ENCODE data around the gene TSEN2. TPM values are rescaled to one million over a fixed set of nuclear protein-coding genes. Genes with fewer than 3 reads are reported as not detected.

TSEN2 gene
- polyA plus RNA-seq, 3 donors = 3.2 to 7.3 (median 3.9) TPM

DNA sequence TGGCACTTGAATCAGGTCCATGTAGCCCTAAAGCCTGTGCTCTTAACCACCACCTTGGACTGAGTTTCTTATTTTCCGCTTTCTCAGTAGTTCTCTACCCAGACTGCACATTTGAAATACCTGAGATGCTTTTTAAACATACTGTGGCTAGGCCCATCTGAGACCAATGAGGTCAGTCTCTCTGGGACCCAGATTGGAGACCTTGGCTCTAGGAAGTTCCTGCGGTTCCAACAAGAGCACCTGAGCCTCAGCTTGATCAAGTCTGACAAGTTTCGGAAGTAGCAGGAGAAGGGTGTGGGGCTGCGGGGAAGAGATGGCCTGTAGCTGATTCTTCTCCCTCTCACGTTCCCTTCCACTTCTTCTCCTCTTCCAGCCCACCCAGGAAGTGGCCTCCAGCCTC, 11.5 kb upstream of the TSEN2 start:
- H3K4me1 Mint-ChIP-seq = peaks cover 14% of the 10 kb centered on the region
- intact Hi-C loops (cut with micrococcal nuclease) = no loop called here
- Histone ChIP-seq H4K20me1 (ENCODE audit: insufficient read depth, low read length) (no peaks in the 10 kb centered on the region), H3K36me3 (replicated peaks in 1 of 2; ENCODE audit: control insufficient read depth in 1 of 2, insufficient read depth in 2 of 2, low read length in 2 of 2) (no peaks in the 10 kb centered on the region), H3K4me2 (replicated peaks; ENCODE audit: extremely low read depth, low read length, poor library complexity, severe bottlenecking) (no peak overlapping the region), H3K9me3 (replicated peaks in 1 of 2; ENCODE audit: control insufficient read depth in 1 of 2, insufficient read depth in 1 of 2, low read length in 2 of 2) (no peaks in the 10 kb centered on the region), H2AFZ (ENCODE audit: insufficient read depth, low read depth, low read length, poor library complexity, severe bottlenecking) (no peak overlapping the region), H3K4me1 (ENCODE audit: control insufficient read depth in 1 of 2, insufficient read depth in 2 of 2, low read length in 2 of 2) (peaks cover 0 to 3% of the 10 kb centered on the region in 2 donors), H3K9ac (ENCODE audit: insufficient read depth, low read length, poor library complexity, severe bottlenecking) (no peak overlapping the region), H3K27me3 (ENCODE audit: control insufficient read depth in 2 of 2, insufficient read depth in 2 of 2, low read length in 2 of 2) (no peaks in the 10 kb centered on the region), H3K79me2 (ENCODE audit: insufficient read depth, low read length) (no peaks in the 10 kb centered on the region), H3K27ac (ENCODE audit: low read depth in 1 of 2, low read length in 2 of 2) (no peak overlapping the region), H3K4me3 (replicated peaks in 1 of 3; ENCODE audit: low read depth in 2 of 3, low read length in 3 of 3) (no peak overlapping the region)
- TF ChIP-seq, protein P1, sequence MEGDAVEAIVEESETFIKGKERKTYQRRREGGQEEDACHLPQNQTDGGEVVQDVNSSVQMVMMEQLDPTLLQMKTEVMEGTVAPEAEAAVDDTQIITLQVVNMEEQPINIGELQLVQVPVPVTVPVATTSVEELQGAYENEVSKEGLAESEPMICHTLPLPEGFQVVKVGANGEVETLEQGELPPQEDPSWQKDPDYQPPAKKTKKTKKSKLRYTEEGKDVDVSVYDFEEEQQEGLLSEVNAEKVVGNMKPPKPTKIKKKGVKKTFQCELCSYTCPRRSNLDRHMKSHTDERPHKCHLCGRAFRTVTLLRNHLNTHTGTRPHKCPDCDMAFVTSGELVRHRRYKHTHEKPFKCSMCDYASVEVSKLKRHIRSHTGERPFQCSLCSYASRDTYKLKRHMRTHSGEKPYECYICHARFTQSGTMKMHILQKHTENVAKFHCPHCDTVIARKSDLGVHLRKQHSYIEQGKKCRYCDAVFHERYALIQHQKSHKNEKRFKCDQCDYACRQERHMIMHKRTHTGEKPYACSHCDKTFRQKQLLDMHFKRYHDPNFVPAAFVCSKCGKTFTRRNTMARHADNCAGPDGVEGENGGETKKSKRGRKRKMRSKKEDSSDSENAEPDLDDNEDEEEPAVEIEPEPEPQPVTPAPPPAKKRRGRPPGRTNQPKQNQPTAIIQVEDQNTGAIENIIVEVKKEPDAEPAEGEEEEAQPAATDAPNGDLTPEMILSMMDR (IDR thresholded peaks at IDR 0.05) = no peak
- H3K27me3 Mint-ChIP-seq (ENCODE audit: low read depth in 3 of 3) = peaks cover 0 to 5% (median 0%) of the 10 kb centered on the region in 3 donors
- no peaks in the 10 kb centered on the region for H3K9me3 Mint-ChIP-seq
- no peak for DNase-seq
- no peaks in the 10 kb centered on the region for H3K36me3 Mint-ChIP-seq
- no peak overlapping the region for H3K4me3 Mint-ChIP-seq
- WGBS (ENCODE audit: insufficient coverage) = 100% methylated on average over 1 of the region's 5 CpGs
- no peak overlapping the region for H3K27ac Mint-ChIP-seq

DNA sequence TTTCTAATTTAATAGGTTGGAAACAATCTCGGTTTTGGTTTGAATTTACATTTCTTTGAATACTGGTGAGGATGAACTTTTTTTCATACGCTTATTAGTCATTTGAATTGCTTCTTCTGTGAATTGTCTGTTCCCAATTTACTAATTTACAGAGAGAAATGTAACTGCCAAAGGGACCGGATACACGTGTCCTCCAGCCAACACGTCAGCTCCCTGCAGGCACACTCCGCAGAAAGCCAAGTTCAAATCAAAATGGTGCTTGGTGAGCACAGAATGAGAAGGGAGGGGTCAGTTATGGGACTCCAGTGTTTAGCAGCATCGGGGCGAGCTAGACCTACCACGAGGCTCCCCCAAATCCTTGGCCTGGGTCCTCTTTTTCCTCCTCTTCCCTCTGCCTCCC, 10.8 kb upstream of the TSEN2 start:
- no peaks in the 10 kb centered on the region for H3K36me3 ChIP-seq (replicated peaks in 1 of 2; ENCODE audit: control insufficient read depth in 1 of 2, insufficient read depth in 2 of 2, low read length in 2 of 2)
- Mint-ChIP-seq H3K27ac (no peak overlapping the region), H3K4me3 (no peak overlapping the region), H3K36me3 (no peaks in the 10 kb centered on the region), H3K9me3 (no peaks in the 10 kb centered on the region), H3K4me1 (peaks cover 14% of the 10 kb centered on the region), H3K27me3 (ENCODE audit: low read depth in 3 of 3) (peaks cover 0 to 5% (median 0%) of the 10 kb centered on the region in 3 donors)
- 100% methylated on average over 1 of the region's 9 CpGs for WGBS (ENCODE audit: insufficient coverage)
- no peak overlapping the region for H3K9ac ChIP-seq (ENCODE audit: insufficient read depth, low read length, poor library complexity, severe bottlenecking)
- no peaks in the 10 kb centered on the region for H3K79me2 ChIP-seq (ENCODE audit: insufficient read depth, low read length)
- H3K4me3 ChIP-seq (replicated peaks in 1 of 3; ENCODE audit: low read depth in 2 of 3, low read length in 3 of 3) = no peak overlapping the region
- no peaks in the 10 kb centered on the region for H3K4me1 ChIP-seq (ENCODE audit: control insufficient read depth in 1 of 2, insufficient read depth in 2 of 2, low read length in 2 of 2)
- no peak for DNase-seq
- no peaks in the 10 kb centered on the region for H4K20me1 ChIP-seq (ENCODE audit: insufficient read depth, low read length)
- no peaks in the 10 kb centered on the region for H3K27me3 ChIP-seq (ENCODE audit: control insufficient read depth in 2 of 2, insufficient read depth in 2 of 2, low read length in 2 of 2)
- no peak overlapping the region for H3K27ac ChIP-seq (ENCODE audit: low read depth in 1 of 2, low read length in 2 of 2)
- TF ChIP-seq, protein P1 (IDR thresholded peaks at IDR 0.05) = no peak
- no peak overlapping the region for H3K4me2 ChIP-seq (replicated peaks; ENCODE audit: extremely low read depth, low read length, poor library complexity, severe bottlenecking)
- H3K9me3 ChIP-seq (replicated peaks in 1 of 2; ENCODE audit: control insufficient read depth in 1 of 2, insufficient read depth in 1 of 2, low read length in 2 of 2) = no peaks in the 10 kb centered on the region
- H2AFZ ChIP-seq (ENCODE audit: insufficient read depth, low read depth, low read length, poor library complexity, severe bottlenecking) = no peak overlapping the region
- intact Hi-C loops (cut with micrococcal nuclease) = no loop called here

Data from CD14-positive monocyte (primary cell).